B cell (primary cell): ENCODE measurements around the gene SPART. TPM values are rescaled to one million over a fixed set of nuclear protein-coding genes. Genes with fewer than 3 reads are reported as not detected.
"Not testable (repeated sequence)": the region's sequence is repeated elsewhere in the genome, so short reads cannot be mapped to it uniquely, and the experiment has no call there.

ENCODE experiments used
- ATAC-seq: fragments of 200-7000 bp; cut with Tn5 transposase; one replicate; pipeline ENCODE4 v1.10.0; 2021; ENCODE audit warnings: low read depth, mild to moderate bottlenecking, moderate number of reproducible peaks, moderate library complexity
- CTCF ChIA-PET: fragments of 350-600 bp; sonication (Branson Sonifier 250); formaldehyde crosslinking; loops from one replicate; lab custom pipeline; 2021; ENCODE audit warnings: antibody characterized with exemption, inconsistent platforms; lab: Charles Lee
- POLR2A ChIA-PET: fragments of 350-600 bp; sonication (Branson Sonifier 250); formaldehyde crosslinking; loops from one replicate; lab custom pipeline; 2021; ENCODE audit warnings: antibody characterized with exemption; lab: Charles Lee
- DNase-seq: peaks from one replicate; pipeline ENCODE4 v3.0.0; 2013
- H2AFZ ChIP-seq: 2 replicates; pipeline ENCODE4 v1.6.1; 2012; ENCODE audit warnings: mild to moderate bottlenecking, low read depth, low read length; ENCODE audit not compliant: insufficient read depth, poor library complexity, severe bottlenecking
- H3K27ac ChIP-seq, 2 donors: 1 replicate in 1 of 2; 2 replicates in 1 of 2; pipeline ENCODE4 v1.5.1; 2012 to 2013; ENCODE audit warnings: low read length in 2 of 2, mild to moderate bottlenecking in 2 of 2, moderate library complexity in 1 of 2
- H3K27me3 ChIP-seq, 4 experiments: fragments of 200-600 bp in 1 of 4; sonication (generic) in 1 of 4; replicated peaks in 1 of 4; 1 replicate in 2 of 4; 2 replicates in 2 of 4; pipeline versions ENCODE4 v1.6.1 to v1.7.0; 2013 to 2016; ENCODE audit warnings: low read length in 3 of 4, mild to moderate bottlenecking in 2 of 4, mixed read lengths in 1 of 4, moderate library complexity in 1 of 4; ENCODE audit not compliant: insufficient read depth in 4 of 4, control insufficient read depth in 3 of 4; ENCODE audit errors: control extremely low read depth in 1 of 4
- H3K36me3 ChIP-seq, 2 experiments: replicated peaks in 1 of 2; 1 replicate in 1 of 2; 2 replicates in 1 of 2; pipeline versions ENCODE4 v1.6.1 to v1.7.1; 2013; ENCODE audit warnings: low read length in 1 of 2; ENCODE audit not compliant: insufficient read depth in 2 of 2, control insufficient read depth in 1 of 2; ENCODE audit errors: control extremely low read depth in 1 of 2, extremely low read depth in 1 of 2
- H3K4me1 ChIP-seq, 2 donors: fragments of 200-600 bp in 1 of 2; sonication (generic) in 1 of 2; 1 replicate in 1 of 2; 2 replicates in 1 of 2; pipeline versions ENCODE4 v1.5.1 to v1.6.1; 2013 to 2017; ENCODE audit warnings: low read length in 2 of 2; ENCODE audit not compliant: control insufficient read depth in 2 of 2, insufficient read depth in 2 of 2
- H3K4me2 ChIP-seq: replicated peaks from 2 replicates; pipeline ENCODE3; 2012; ENCODE audit warnings: mild to moderate bottlenecking, low read depth, low read length; ENCODE audit not compliant: poor library complexity, severe bottlenecking
- H3K4me3 ChIP-seq, 5 experiments: fragments of 200-600 bp in 1 of 5; sonication (generic) in 1 of 5; 1 replicate in 3 of 5; 2 replicates in 2 of 5; pipeline versions ENCODE4 v1.5.1 to v1.7.0; 2011 to 2016; ENCODE audit warnings: low read length in 4 of 5, mild to moderate bottlenecking in 4 of 5, low read depth in 2 of 5, control low read depth in 1 of 5, moderate library complexity in 1 of 5; ENCODE audit not compliant: insufficient read depth in 1 of 5; ENCODE audit errors: control extremely low read depth in 1 of 5, extremely low read depth in 1 of 5
- H3K79me2 ChIP-seq: fragments of 200-600 bp; sonication (generic); one replicate; pipeline ENCODE4 v1.6.0; 2016; ENCODE audit warnings: low read length; ENCODE audit not compliant: control insufficient read depth, insufficient read depth
- H3K9ac ChIP-seq: fragments of 200-600 bp; sonication (generic); 2 replicates; pipeline ENCODE4 v1.6.1; 2017; ENCODE audit warnings: mild to moderate bottlenecking, low read length, moderate library complexity
- H3K9me3 ChIP-seq, 3 donors: one replicate each; pipeline versions ENCODE4 v1.6.1 to v1.7.1; 2013; ENCODE audit warnings: low read length in 2 of 3; ENCODE audit not compliant: control insufficient read depth in 2 of 3, insufficient read depth in 1 of 3; ENCODE audit errors: control extremely low read depth in 1 of 3
- H4K20me1 ChIP-seq: 2 replicates; pipeline ENCODE4 v1.6.0; 2012; ENCODE audit warnings: mild to moderate bottlenecking, low read length; ENCODE audit not compliant: insufficient read depth, control insufficient read depth, poor library complexity, severe bottlenecking
- H3K27ac Mint-ChIP-seq: one replicate; pipeline ENCODE4 v1.8.0; 2021; ENCODE audit warnings: mixed read lengths
- H3K27me3 Mint-ChIP-seq: one replicate; pipeline ENCODE4 v1.8.0; 2021; ENCODE audit warnings: mixed read lengths
- H3K4me1 Mint-ChIP-seq: one replicate; pipeline ENCODE4 v1.8.0; 2021; ENCODE audit warnings: mixed read lengths
- H3K4me3 Mint-ChIP-seq: one replicate; pipeline ENCODE4 v1.8.0; 2021; ENCODE audit warnings: mixed read lengths
- H3K9me3 Mint-ChIP-seq: one replicate; pipeline ENCODE4 v1.8.0; 2022; ENCODE audit warnings: mixed read lengths; ENCODE audit not compliant: insufficient read depth
- EZH2 ChIP-seq: IDR thresholded peaks from 2 replicates; pipeline ENCODE4 v1.6.1; 2012; ENCODE audit warnings: borderline replicate concordance, low read depth, mild to moderate bottlenecking, moderate library complexity, low read length; ENCODE audit not compliant: insufficient read depth, poor library complexity, severe bottlenecking
- WGBS: methylation state at CpG from one replicate; pipeline ENCODE4 v1.1.5; 2013; ENCODE audit warnings: missing lambda C conversion rate; ENCODE audit not compliant: insufficient coverage; 5-methylcytosine and 5-hydroxymethylcytosine counted together
- intact Hi-C: fragments of 100-400 bp; cut with micrococcal nuclease; formaldehyde crosslinking; loops from one replicate; pipeline ENCODE4 v1.10.0; 2022
- polyA plus RNA-seq: library from polyadenylated mRNA; depleted of rRNA; stranded (reverse); fragments of >200 nt; gene quantifications from 2 replicates; pipeline ENCODE4 v1.2.3, GENCODE V29; 2012
- total RNA-seq, 2 donors: library from RNA; stranded (reverse); fragments of 120-200 nt in 1 of 2; gene quantifications; 1 replicate in 1 of 2; 2 replicates in 1 of 2; pipeline versions ENCODE4 v1.2.3 to v1.2.4, GENCODE V29; 2013 to 2022
- TF ChIP-seq, protein P1 (sequence below): fragments of 200-600 bp; IDR thresholded peaks from one replicate; pipeline ENCODE4 v1.8.0; 2022; ENCODE audit warnings: antibody characterized with exemption, mild to moderate bottlenecking

Gene SPART
- total and polyA plus RNA-seq, 2 donors (not counting 1 experiment from before 2014, with no cell fraction given), result 10.1 to 20.8 TPM

DNA sequence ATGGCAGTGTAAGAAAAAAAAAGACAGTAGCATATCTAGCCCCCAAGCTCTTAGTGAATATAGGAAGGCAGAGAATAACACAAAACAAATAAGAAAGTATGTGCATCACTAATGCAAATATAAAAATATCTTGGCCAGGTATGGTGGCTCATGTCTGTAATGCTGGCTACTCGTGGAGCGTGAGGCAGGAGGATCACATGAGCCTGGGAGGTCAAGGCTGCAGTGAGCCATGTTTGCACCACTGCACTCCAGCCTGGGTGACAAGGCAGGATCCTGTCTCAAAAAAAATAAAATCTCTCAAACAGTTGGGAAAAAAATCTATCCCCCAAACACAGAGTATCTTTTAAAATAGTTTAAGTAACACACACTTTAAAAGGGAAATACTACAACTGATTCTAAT, 17.4 kb downstream of the SPART start:
- intact Hi-C loops, result no loop called here
- peaks cover 7% of the 10 kb centered on the region for H4K20me1 ChIP-seq
- no peak for DNase-seq
- H3K9me3 ChIP-seq, result no peaks in the 10 kb centered on the region
- ChIA-PET CTCF (no interaction called here), POLR2A (no interaction called here)
- TF ChIP-seq EZH2, result no peak
- TF ChIP-seq, protein P1, sequence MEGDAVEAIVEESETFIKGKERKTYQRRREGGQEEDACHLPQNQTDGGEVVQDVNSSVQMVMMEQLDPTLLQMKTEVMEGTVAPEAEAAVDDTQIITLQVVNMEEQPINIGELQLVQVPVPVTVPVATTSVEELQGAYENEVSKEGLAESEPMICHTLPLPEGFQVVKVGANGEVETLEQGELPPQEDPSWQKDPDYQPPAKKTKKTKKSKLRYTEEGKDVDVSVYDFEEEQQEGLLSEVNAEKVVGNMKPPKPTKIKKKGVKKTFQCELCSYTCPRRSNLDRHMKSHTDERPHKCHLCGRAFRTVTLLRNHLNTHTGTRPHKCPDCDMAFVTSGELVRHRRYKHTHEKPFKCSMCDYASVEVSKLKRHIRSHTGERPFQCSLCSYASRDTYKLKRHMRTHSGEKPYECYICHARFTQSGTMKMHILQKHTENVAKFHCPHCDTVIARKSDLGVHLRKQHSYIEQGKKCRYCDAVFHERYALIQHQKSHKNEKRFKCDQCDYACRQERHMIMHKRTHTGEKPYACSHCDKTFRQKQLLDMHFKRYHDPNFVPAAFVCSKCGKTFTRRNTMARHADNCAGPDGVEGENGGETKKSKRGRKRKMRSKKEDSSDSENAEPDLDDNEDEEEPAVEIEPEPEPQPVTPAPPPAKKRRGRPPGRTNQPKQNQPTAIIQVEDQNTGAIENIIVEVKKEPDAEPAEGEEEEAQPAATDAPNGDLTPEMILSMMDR, result no peak
- Mint-ChIP-seq H3K27ac (no peak overlapping the region), H3K4me3 (no peak overlapping the region), H3K9me3 (no peaks in the 10 kb centered on the region), H3K27me3 (no peaks in the 10 kb centered on the region), H3K4me1 (no peaks in the 10 kb centered on the region)
- H2AFZ ChIP-seq, result no peak overlapping the region
- no peak for ATAC-seq
- no peaks in the 10 kb centered on the region for H3K79me2 ChIP-seq
- peaks cover 0 to 15% of the 10 kb centered on the region in 2 experiments for H3K36me3 ChIP-seq
- no peaks in the 10 kb centered on the region for H3K4me1 ChIP-seq
- H3K4me2 ChIP-seq, result no peak overlapping the region
- H3K27ac ChIP-seq, result no peak overlapping the region
- H3K9ac ChIP-seq, result no peak overlapping the region
- H3K27me3 ChIP-seq, result no peaks in the 10 kb centered on the region
- H3K4me3 ChIP-seq, result no peak overlapping the region
- 63% methylated on average over 2 of the region's 2 CpGs for WGBS

GRCh38 chr13:36325912-36326311, 20.3 kb downstream of the SPART start:
- H2AFZ ChIP-seq, result no peak overlapping the region
- Mint-ChIP-seq H3K4me1 (no peaks in the 10 kb centered on the region), H3K27ac (no peak overlapping the region), H3K4me3 (no peak overlapping the region), H3K27me3 (no peaks in the 10 kb centered on the region), H3K9me3 (no peaks in the 10 kb centered on the region)
- intact Hi-C loops, result no loop called here
- no peaks in the 10 kb centered on the region for H3K27me3 ChIP-seq
- POLR2A ChIA-PET, result no interaction called here
- no CpG with 5 or more reads among the region's 1 CpG for WGBS
- no peak overlapping the region for H3K9ac ChIP-seq
- ATAC-seq (no peak), DNase-seq (no peak)
- H3K4me2 ChIP-seq, result no peak overlapping the region
- H3K36me3 ChIP-seq, result peaks cover 0 to 24% of the 10 kb centered on the region in 2 experiments
- H3K79me2 ChIP-seq, result no peaks in the 10 kb centered on the region
- no peaks in the 10 kb centered on the region for H3K9me3 ChIP-seq
- no peaks in the 10 kb centered on the region for H3K4me1 ChIP-seq
- H4K20me1 ChIP-seq, result no peaks in the 10 kb centered on the region
- no peak overlapping the region for H3K27ac ChIP-seq
- TF ChIP-seq, protein P1, result no peak
- TF ChIP-seq EZH2, result no peak
- no peak overlapping the region for H3K4me3 ChIP-seq
- CTCF ChIA-PET, result no interaction called here

GRCh38 chr13:36324881-36325280, 21.3 kb downstream of the SPART start:
- DNase-seq, H3K4me3 Mint-ChIP-seq, H3K9ac ChIP-seq, H3K4me3 ChIP-seq, H3K79me2 ChIP-seq, H3K9me3 Mint-ChIP-seq, H3K27me3 Mint-ChIP-seq, POLR2A ChIA-PET, H2AFZ ChIP-seq, H3K27me3 ChIP-seq, H3K4me1 Mint-ChIP-seq, H3K4me2 ChIP-seq, H3K4me1 ChIP-seq, intact Hi-C loops, ATAC-seq, CTCF ChIA-PET, H3K9me3 ChIP-seq, H3K27ac Mint-ChIP-seq, H3K27ac ChIP-seq, H4K20me1 ChIP-seq: not testable (repeated sequence)
- WGBS, result 100% methylated on average over 2 of the region's 5 CpGs
- peaks cover 0 to 20% of the 10 kb centered on the region in 2 experiments for H3K36me3 ChIP-seq
